GM18507 (cell line): ENCODE data around the gene ARL6IP5.

Experiments used
- DNase-seq: peaks from one replicate; pipeline ENCODE4 v3.0.0; 2011; ENCODE audit warnings: low read depth; ENCODE audit not compliant: insufficient read length; ENCODE audit errors: extremely low spot score
- FAIRE-seq: peaks from 2 replicates; lab custom pipeline; 2011; peaks lifted over from hg19 to GRCh38; lab: Jason Lieb, UNC

The ARL6IP5 gene

GRCh38 chr3:69084326-69085167, at the start of gene ARL6IP5:
Gene ARL6IP5 (plus strand): TSS chr3:69084937. CDS start chr3:69085048, 111 bp downstream.
- DNase-seq (peak; percentile 47), FAIRE-seq (peak; percentile 98)

- FAIRE-seq, result no peak
- DNase-seq, result no peak
These were observed 40.1 kb upstream of the ARL6IP5 start for GRCh38 chr3:69044608-69045007.

- DNase-seq (no peak), FAIRE-seq (no peak)
These were observed 35.7 kb upstream of the ARL6IP5 start for GRCh38 chr3:69048990-69049389.

GRCh38 chr3:69051756-69052471, 32.8 kb upstream of the ARL6IP5 start, which contains the start of gene TMF1:
Gene TMF1 (minus strand): TSS chr3:69052333. CDS start chr3:69052086, 247 bp downstream.
- DNase-seq (peak; percentile 83), FAIRE-seq (peak; percentile 100)

- DNase-seq (no peak), FAIRE-seq (no peak)
These were observed 32.3 kb upstream of the ARL6IP5 start for GRCh38 chr3:69052472-69052898.

- FAIRE-seq (peak; percentile 84), DNase-seq (no peak)
These were observed 26.4 kb upstream of the ARL6IP5 start for GRCh38 chr3:69058180-69058946.

- DNase-seq (no peak), FAIRE-seq (no peak)
These were observed 25.9 kb upstream of the ARL6IP5 start for GRCh38 chr3:69058947-69059224.

GRCh38 chr3:69059688-69060087, 25.0 kb upstream of the ARL6IP5 start:
- FAIRE-seq (no peak), DNase-seq (no peak)

GRCh38 chr3:69063636-69064035, 21.1 kb upstream of the ARL6IP5 start:
- no peak for FAIRE-seq
- no peak for DNase-seq

- FAIRE-seq (no peak), DNase-seq (no peak)
These were observed 19.3 kb upstream of the ARL6IP5 start for GRCh38 chr3:69065318-69065964.

- DNase-seq, result no peak
- no peak for FAIRE-seq
These were observed 18.6 kb upstream of the ARL6IP5 start for GRCh38 chr3:69066121-69066520.

- no peak for DNase-seq
- FAIRE-seq, result peak; percentile 26
These were observed 11.8 kb upstream of the ARL6IP5 start for GRCh38 chr3:69072928-69073327.

- DNase-seq (no peak), FAIRE-seq (peak; percentile 71)
These were observed 5.2 kb upstream of the ARL6IP5 start for GRCh38 chr3:69079269-69080159.

- FAIRE-seq, result peak; percentile 89
- peak; percentile 50 for DNase-seq
These were observed 4.4 kb upstream of the ARL6IP5 start, which contains the start of gene UBA3 for GRCh38 chr3:69080233-69080920. Gene UBA3 (minus strand): TSS chr3:69080365. CDS start chr3:69080353, 12 bp downstream.

- no peak for DNase-seq
- peak; percentile 78 for FAIRE-seq
These were observed 3.0 kb upstream of the ARL6IP5 start for GRCh38 chr3:69081583-69082262.

GRCh38 chr3:69082361-69082760, 2.4 kb upstream of the ARL6IP5 start:
- no peak for DNase-seq
- FAIRE-seq, result no peak

GRCh38 chr3:69082805-69083204, 1.9 kb upstream of the ARL6IP5 start:
- DNase-seq (no peak), FAIRE-seq (peak; percentile 95)
